K562 (cell line): Measurements from ENCODE around the gene ZNF544. TPM values are rescaled to one million over a fixed set of nuclear protein-coding genes. Genes with fewer than 3 reads are reported as not detected.

Source experiments
- ATAC-seq: fragments of 200-7000 bp; cut with Tn5 transposase; 3 replicates; pipeline ENCODE4 v1.9.1; 2020; ENCODE audit warnings: moderate library complexity
- BruUV-seq: library from RNA; stranded (reverse); fragments of 400-500 nt; replicated peaks from 2 replicates; lab custom pipeline; 2021; lab: Mats Ljungman, UMichigan
- CTCF ChIA-PET: fragments of 300-600 bp; formaldehyde crosslinking; extraction: SDS; loops from one replicate; lab custom pipeline; 2021; ENCODE audit warnings: low intra/inter-chr PET ratio; lab: Yijun Ruan, JAX
- POLR2A ChIA-PET: fragments of 300-600, 350-650 bp; sonication (Branson Sonifier 250); formaldehyde crosslinking; extraction: SDS; loops from one replicate; lab custom pipeline; 2021; ENCODE audit warnings: antibody characterized with exemption, inconsistent platforms; lab: Yijun Ruan, JAX
- DNase-seq, 4 experiments: peaks; one replicate each; pipeline versions ENCODE4 v3.0.0 to v3.0.0-alpha.2; 2011 to 2018; ENCODE audit warnings: low spot score in 3 of 4, mixed read lengths in 3 of 4; ENCODE audit errors: extremely low read depth in 1 of 4
- FAIRE-seq: peaks from 2 replicates; lab custom pipeline; 2011; peaks lifted over from hg19 to GRCh38; lab: Jason Lieb, UNC
- H2AFZ ChIP-seq: 2 replicates; pipeline ENCODE4 v1.6.0; 2011; ENCODE audit warnings: low read depth, low read length, control low read depth, inconsistent platforms
- H3K27ac ChIP-seq: fragments of 200-600 bp; 3 replicates; pipeline ENCODE4 v1.8.0; 2011; ENCODE audit warnings: low read depth, mild to moderate bottlenecking, control low read depth, inconsistent platforms, low read length, moderate library complexity, mixed read lengths; ENCODE audit errors: extremely low read depth
- H3K27me3 ChIP-seq, 2 experiments: fragments of 300-600 bp in 1 of 2; 2 replicates in 1 of 2; 3 replicates in 1 of 2; pipeline versions ENCODE4 v1.6.0 to v1.8.0; 2011; ENCODE audit warnings: inconsistent platforms in 2 of 2, low read length in 2 of 2, mild to moderate bottlenecking in 1 of 2, mixed read lengths in 1 of 2, moderate library complexity in 1 of 2; ENCODE audit not compliant: control insufficient read depth in 2 of 2, insufficient read depth in 2 of 2
- H3K36me3 ChIP-seq: fragments of 300-600 bp; 3 replicates; pipeline ENCODE4 v1.8.0; 2011; ENCODE audit warnings: mild to moderate bottlenecking, low read length, inconsistent platforms; ENCODE audit not compliant: control insufficient read depth, insufficient read depth
- H3K4me1 ChIP-seq, 2 experiments: fragments of 200-600 bp in 1 of 2; replicated peaks in 1 of 2; 2 replicates in 1 of 2; 3 replicates in 1 of 2; pipeline versions ENCODE4 v1.5.1 to v1.8.0; 2011; ENCODE audit warnings: inconsistent platforms in 2 of 2, low read length in 2 of 2, mild to moderate bottlenecking in 1 of 2, mixed read lengths in 1 of 2, moderate library complexity in 1 of 2; ENCODE audit not compliant: control insufficient read depth in 2 of 2, insufficient read depth in 2 of 2
- H3K4me2 ChIP-seq: 2 replicates; pipeline ENCODE4 v1.6.1; 2011; ENCODE audit warnings: low read length, control low read depth, inconsistent platforms, mixed read lengths; ENCODE audit not compliant: insufficient read depth
- H3K4me3 ChIP-seq: fragments of 200-600 bp; sonication (generic), shearing (Covaris generic); 2 replicates; pipeline ENCODE4 v1.5.1; 2016; ENCODE audit warnings: control low read depth, inconsistent platforms
- H3K79me2 ChIP-seq: fragments of 200-600 bp; 3 replicates; pipeline ENCODE4 v1.8.0; 2011; ENCODE audit warnings: low read length, inconsistent platforms; ENCODE audit not compliant: control insufficient read depth, insufficient read depth
- H3K9ac ChIP-seq, 2 experiments: 2 replicates each; pipeline versions ENCODE4 v1.6.0 to v1.6.1; 2011; ENCODE audit warnings: low read depth in 2 of 2, low read length in 2 of 2, control low read depth in 1 of 2, inconsistent platforms in 1 of 2, mild to moderate bottlenecking in 1 of 2, mixed read lengths in 1 of 2; ENCODE audit not compliant: insufficient read depth in 1 of 2
- H3K9me1 ChIP-seq: one replicate; pipeline ENCODE4 v1.6.0; 2011; ENCODE audit warnings: inconsistent platforms, mild to moderate bottlenecking, low read length, moderate library complexity; ENCODE audit not compliant: control insufficient read depth, insufficient read depth
- H3K9me3 ChIP-seq: replicated peaks from 2 replicates; pipeline ENCODE4 v1.5.1; 2011; ENCODE audit warnings: low read depth, low read length, inconsistent platforms; ENCODE audit not compliant: control insufficient read depth, insufficient read depth
- H4K20me1 ChIP-seq: replicated peaks from 2 replicates; pipeline ENCODE4 v1.6.1; 2011; ENCODE audit warnings: low read length, inconsistent platforms, mixed read lengths; ENCODE audit not compliant: control insufficient read depth, insufficient read depth
- DIDO1 ChIP-seq: fragments of 450-650 bp; IDR thresholded peaks from 2 replicates; pipeline ENCODE4 v1.6.1; 2016; ENCODE audit warnings: low read depth, missing biosample characterization, missing genetic modification characterization
- HOXB6 ChIP-seq: fragments of 250-450 bp; sonication (Bioruptor Pico); IDR thresholded peaks from 2 replicates; pipeline ENCODE4 v1.5.1; 2022; ENCODE audit warnings: mild to moderate bottlenecking, borderline replicate concordance
- MTA3 ChIP-seq: fragments of 450-650 bp; formaldehyde crosslinking; IDR thresholded peaks from 2 replicates; pipeline ENCODE4 v1.6.1; 2017; ENCODE audit warnings: mild to moderate bottlenecking, borderline replicate concordance
- OTX1 ChIP-seq: fragments of 450-650 bp; formaldehyde crosslinking; IDR thresholded peaks from 2 replicates; pipeline ENCODE4 v1.4.0; 2022; ENCODE audit warnings: mild to moderate bottlenecking
- POLR2G ChIP-seq: fragments of 200-400 bp; formaldehyde crosslinking; IDR thresholded peaks from 2 replicates; pipeline ENCODE4 v1.6.1; 2017; ENCODE audit warnings: low read depth, mild to moderate bottlenecking, antibody characterized with exemption, low read length, moderate library complexity
- SMAD3 ChIP-seq: fragments of 450-650 bp; formaldehyde crosslinking; conservative IDR thresholded peaks from 2 replicates; pipeline ENCODE4 v1.4.0; 2020; ENCODE audit warnings: mild to moderate bottlenecking
- SP1 ChIP-seq: sonication (generic); formaldehyde crosslinking; IDR thresholded peaks from 2 replicates; pipeline ENCODE4 v1.8.1; 2022; ENCODE audit warnings: mild to moderate bottlenecking, missing genetic modification reagents
- TCF7 ChIP-seq: sonication (generic); IDR thresholded peaks from 2 replicates; pipeline ENCODE4 v1.6.1; 2016; ENCODE audit warnings: antibody characterized with exemption, borderline replicate concordance
- THAP12 ChIP-seq: fragments of 250-450 bp; sonication (Bioruptor Pico); IDR thresholded peaks from 2 replicates; pipeline ENCODE4 v1.9.0; 2021; ENCODE audit warnings: mild to moderate bottlenecking, inconsistent platforms
- ZBED1 ChIP-seq: IDR thresholded peaks from 2 replicates; pipeline ENCODE4 v1.6.1; 2014
- ZNF449 ChIP-seq: fragments of 250-450 bp; sonication (Bioruptor Pico); IDR thresholded peaks from 2 replicates; pipeline ENCODE4 v1.8.0; 2022; ENCODE audit warnings: moderate library complexity, mild to moderate bottlenecking, inconsistent platforms
- WGBS: fragments of 100-300 bp; shearing (Covaris generic); methylation state at CpG from one replicate; pipeline ENCODE4 v1.1.6; 2016; ENCODE audit warnings: low coverage, mixed read lengths; ENCODE audit not compliant: insufficient coverage; ENCODE audit errors: missing lambda C conversion rate; 5-methylcytosine and 5-hydroxymethylcytosine counted together
- in situ Hi-C: fragments of 300-500 bp; cut with MboI; formaldehyde crosslinking; loops from 4 replicates; pipeline ENCODE4 v1.15.0; 2018; ENCODE audit warnings: inconsistent platforms, mixed read lengths
- intact Hi-C: fragments of 100-400 bp; cut with micrococcal nuclease; formaldehyde crosslinking; loops from 2 replicates; pipeline ENCODE4 v1.14.2; 2022
- polyA plus RNA-seq, 8 experiments: library from polyadenylated mRNA; depleted of rRNA in 4 of 8; stranded (reverse) in 5 of 8; unstranded in 3 of 8; fragments of >200 nt; fragmentation: Nextera tagmentation in 2 of 8; fragmentation: Illumina TruSeq in 1 of 8; extraction: Ambion mirVana in 2 of 8; extraction: Trizol in 1 of 8; gene quantifications; 2 replicates each; pipeline versions ENCODE4 v1.2.1 to v1.2.3, GENCODE V29; 2011 to 2014; ENCODE audit warnings: inconsistent platforms in 1 of 8, missing spikeins in 1 of 8
- total RNA-seq, 7 experiments: library from RNA; depleted of rRNA in 6 of 7; stranded (reverse); fragments of >200 nt in 6 of 7; fragmentation: Illumina TruSeq in 2 of 7; extraction: Trizol in 2 of 7; gene quantifications; 2 replicates each; pipeline versions ENCODE4 v1.2.1 to v1.2.3, GENCODE V29; 2011 to 2021; ENCODE audit warnings: low replicate concordance in 1 of 7
- TF ChIP-seq, protein P1 (sequence below): fragments of 450-650 bp; IDR thresholded peaks from 2 replicates; pipeline ENCODE4 v1.6.1; 2018; ENCODE audit warnings: mild to moderate bottlenecking, low read depth; ENCODE audit not compliant: partially characterized antibody

Gene ZNF544
- total and polyA plus RNA-seq, 9 of the 15 experiments (the other 6 are each of a cell fraction or from before 2014, with no cell fraction given) = 23.6 to 59.0 (median 41.4) TPM

DNA sequence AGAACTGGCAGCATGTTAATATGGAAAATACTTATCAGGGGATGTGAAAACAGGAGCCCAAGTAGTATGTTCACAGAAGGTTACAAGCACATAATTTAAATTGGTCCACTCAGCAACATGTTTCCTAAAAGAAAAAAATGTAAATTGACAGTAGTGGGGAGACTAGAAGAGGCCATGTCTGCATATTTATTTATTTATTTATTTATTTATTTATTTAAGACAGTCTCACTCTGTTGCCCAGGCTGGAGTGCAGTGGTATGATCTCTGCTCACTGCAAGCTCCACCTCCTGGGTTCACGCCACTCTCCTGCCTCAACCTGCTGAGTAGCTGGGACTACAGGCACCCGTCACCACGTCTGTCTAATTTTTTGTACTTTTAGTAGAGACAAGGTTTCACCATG, 36.4 kb downstream of the ZNF544 start:
- no peaks in the 10 kb centered on the region for H3K27me3 ChIP-seq
- CTCF ChIA-PET = no interaction called here
- no peak overlapping the region for H3K27ac ChIP-seq
- no peak overlapping the region for H3K9ac ChIP-seq
- intact Hi-C loops (no loop called here), in situ Hi-C loops (no loop called here)
- no peaks in the 10 kb centered on the region for H3K79me2 ChIP-seq
- ATAC-seq (no peak), DNase-seq (no peak), FAIRE-seq (no peak)
- no peak overlapping the region for H2AFZ ChIP-seq
- H3K9me1 ChIP-seq = no peaks in the 10 kb centered on the region
- peaks cover 67% of the 10 kb centered on the region for H3K9me3 ChIP-seq
- no peak overlapping the region for H3K4me3 ChIP-seq
- H4K20me1 ChIP-seq = no peaks in the 10 kb centered on the region
- H3K4me1 ChIP-seq = no peaks in the 10 kb centered on the region
- WGBS = 95% methylated on average over 3 of the region's 3 CpGs
- H3K4me2 ChIP-seq = no peak overlapping the region
- POLR2A ChIA-PET = no interaction called here
- peaks cover 39% of the 10 kb centered on the region for H3K36me3 ChIP-seq
- no TSS peak for BruUV-seq
- no peak for TF ChIP-seq POLR2G
- no peak for TF ChIP-seq MTA3
- TF ChIP-seq TCF7 = no peak
- no peak for TF ChIP-seq HOXB6
- TF ChIP-seq SP1 (CRISPR knock-in tag) = no peak
- TF ChIP-seq ZBED1 = no peak
- TF ChIP-seq, protein P1, sequence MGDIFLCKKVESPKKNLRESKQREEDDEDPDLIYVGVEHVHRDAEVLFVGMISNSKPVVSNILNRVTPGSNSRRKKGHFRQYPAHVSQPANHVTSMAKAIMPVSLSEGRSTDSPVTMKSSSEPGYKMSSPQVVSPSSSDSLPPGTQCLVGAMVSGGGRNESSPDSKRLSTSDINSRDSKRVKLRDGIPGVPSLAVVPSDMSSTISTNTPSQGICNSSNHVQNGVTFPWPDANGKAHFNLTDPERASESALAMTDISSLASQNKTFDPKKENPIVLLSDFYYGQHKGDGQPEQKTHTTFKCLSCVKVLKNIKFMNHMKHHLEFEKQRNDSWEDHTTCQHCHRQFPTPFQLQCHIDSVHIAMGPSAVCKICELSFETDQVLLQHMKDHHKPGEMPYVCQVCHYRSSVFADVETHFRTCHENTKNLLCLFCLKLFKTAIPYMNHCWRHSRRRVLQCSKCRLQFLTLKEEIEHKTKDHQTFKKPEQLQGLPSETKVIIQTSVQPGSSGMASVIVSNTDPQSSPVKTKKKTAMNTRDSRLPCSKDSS = no peak
- no peak for TF ChIP-seq DIDO1 (tag)
- no peak for TF ChIP-seq OTX1 (CRISPR knock-in tag)
- TF ChIP-seq SMAD3 (CRISPR knock-in tag) = no peak
- TF ChIP-seq ZNF449 (CRISPR knock-in tag) = no peak
- TF ChIP-seq THAP12 (CRISPR knock-in tag) = no peak
